Panc1 (cell line): ENCODE results near the gene GNLY. TPM values are rescaled to one million over a fixed set of nuclear protein-coding genes. Genes with fewer than 3 reads are reported as not detected.

Experiments used
- ATAC-seq: fragments of 200-7000 bp; cut with Tn5 transposase; 2 replicates; pipeline ENCODE4 v1.9.1; 2020; ENCODE audit warnings: mild to moderate bottlenecking, moderate library complexity
- BruUV-seq: library from RNA; stranded (reverse); fragments of 400-500 nt; replicated peaks from 2 replicates; lab custom pipeline; 2021; lab: Mats Ljungman, UMichigan
- CTCF ChIA-PET: fragments of 300-600 bp; sonication (Branson Sonifier 250); formaldehyde crosslinking; loops from one replicate; lab custom pipeline; 2022; ENCODE audit warnings: antibody characterized with exemption; lab: Charles Lee
- POLR2A ChIA-PET: fragments of 300-600 bp; sonication (Branson Sonifier 250); formaldehyde crosslinking; loops from one replicate; lab custom pipeline; 2022; ENCODE audit warnings: antibody characterized with exemption; lab: Charles Lee
- DNase-seq: peaks from one replicate; pipeline ENCODE4 v3.0.0-alpha.2; 2010; ENCODE audit warnings: low read depth, low spot score
- H3K27ac ChIP-seq: 2 replicates; pipeline ENCODE4 v1.5.1; 2011; ENCODE audit warnings: mild to moderate bottlenecking, low read length, inconsistent platforms
- H3K27me3 ChIP-seq: fragments of 200-500 bp; sonication (Bioruptor generic); 2 replicates; pipeline ENCODE4 v1.6.0; 2014; ENCODE audit warnings: low read length, inconsistent platforms; ENCODE audit not compliant: control insufficient read depth, insufficient read depth
- H3K36me3 ChIP-seq: fragments of 200-500 bp; sonication (Bioruptor generic); 2 replicates; pipeline ENCODE4 v1.5.1; 2014; ENCODE audit warnings: inconsistent platforms, mild to moderate bottlenecking, low read length, moderate library complexity; ENCODE audit not compliant: control insufficient read depth, insufficient read depth
- H3K4me1 ChIP-seq: 2 replicates; pipeline ENCODE4 v1.5.1; 2011; ENCODE audit warnings: inconsistent platforms, mild to moderate bottlenecking, low read length, moderate library complexity; ENCODE audit not compliant: control insufficient read depth, insufficient read depth
- H3K4me3 ChIP-seq, 2 experiments: 2 replicates each; pipeline ENCODE4 v1.5.1; 2011 to 2012; ENCODE audit warnings: low read depth in 2 of 2, low read length in 2 of 2, mild to moderate bottlenecking in 2 of 2, inconsistent platforms in 1 of 2, moderate library complexity in 1 of 2
- H3K9me3 ChIP-seq: fragments of 200-500 bp; sonication (Bioruptor generic); 2 replicates; pipeline ENCODE4 v1.5.1; 2014; ENCODE audit warnings: low read depth, mild to moderate bottlenecking, inconsistent platforms, low read length, moderate library complexity; ENCODE audit not compliant: control insufficient read depth, insufficient read depth
- CTCF ChIP-seq: fragments of 450-650 bp; IDR thresholded peaks from 2 replicates; pipeline ENCODE4 v1.5.1; 2017; ENCODE audit warnings: mild to moderate bottlenecking
- POLR2AphosphoS5 ChIP-seq: IDR thresholded peaks from 2 replicates; pipeline ENCODE4 v1.6.1; 2012; ENCODE audit warnings: mild to moderate bottlenecking, low read depth, low read length, moderate library complexity
- SIN3A ChIP-seq: IDR thresholded peaks from 2 replicates; pipeline ENCODE4 v1.6.1; 2012; ENCODE audit warnings: low read depth, mild to moderate bottlenecking, low read length, moderate library complexity, borderline replicate concordance; ENCODE audit not compliant: insufficient read depth
- TCF7L2 ChIP-seq: IDR thresholded peaks from 2 replicates; pipeline ENCODE4 v1.6.1; 2011; ENCODE audit warnings: mild to moderate bottlenecking, low read depth, low read length, inconsistent platforms
- in situ Hi-C: cut with HindIII; loops from 2 replicates; pipeline ENCODE4 v1.10.0; 2016; ENCODE audit warnings: low sequenced_read_pairs, low pct_unique_long_range_greater_than_20kb
- intact Hi-C: fragments of 100-400 bp; cut with micrococcal nuclease; formaldehyde crosslinking; loops from one replicate; pipeline ENCODE4 v1.10.0; 2022; ENCODE audit not compliant: unreplicated experiment
- total RNA-seq: library from RNA; stranded (reverse); gene quantifications from one replicate; pipeline ENCODE4 v1.2.1, GENCODE V29; 2021; ENCODE audit not compliant: unreplicated experiment
- TF ChIP-seq, protein P1 (sequence below), 2 experiments: IDR thresholded peaks; 2 replicates each; pipeline ENCODE4 v1.6.1; 2011 to 2012; ENCODE audit warnings: low read depth in 2 of 2, control low read depth in 1 of 2, low read length in 1 of 2, mild to moderate bottlenecking in 1 of 2, moderate library complexity in 1 of 2; ENCODE audit not compliant: insufficient read depth in 1 of 2

The GNLY gene
- total RNA-seq, 1 experiment from 2014 or later: not detected

DNA sequence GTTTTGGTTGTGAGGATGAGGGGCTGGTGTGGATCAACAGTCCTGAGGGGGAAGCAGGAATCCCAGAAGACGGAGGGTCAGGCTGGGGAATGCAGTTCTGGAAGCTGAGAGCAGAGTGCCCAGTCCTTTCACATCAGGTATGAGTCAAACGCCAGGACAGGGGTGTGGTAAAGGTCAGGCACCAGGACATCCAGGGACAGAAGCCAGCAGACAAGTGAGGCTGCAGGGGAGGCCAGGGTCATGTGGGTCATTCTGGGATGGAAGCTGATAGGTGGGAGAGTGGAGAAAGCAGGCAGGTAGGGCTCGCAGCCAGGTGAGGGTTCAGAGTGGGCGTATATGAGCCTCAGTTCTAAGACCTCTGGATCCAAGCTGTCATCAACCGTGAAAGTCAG lies 12.8 kb upstream of the GNLY start:
- ChIA-PET CTCF (interaction anchor here (0.7 kb wide), 1 partner anchor 54 kb away, joined by 3 read pairs; no protein-coding TSS in a partner anchor), POLR2A (no interaction called here)
- BruUV-seq: no TSS peak
- H3K36me3 ChIP-seq: no peaks in the 10 kb centered on the region
- H3K27ac ChIP-seq: no peak overlapping the region
- no peak overlapping the region for H3K4me3 ChIP-seq
- TF ChIP-seq CTCF (no peak), POLR2AphosphoS5 (no peak), TCF7L2 (no peak), SIN3A (no peak)
- TF ChIP-seq, protein P1, sequence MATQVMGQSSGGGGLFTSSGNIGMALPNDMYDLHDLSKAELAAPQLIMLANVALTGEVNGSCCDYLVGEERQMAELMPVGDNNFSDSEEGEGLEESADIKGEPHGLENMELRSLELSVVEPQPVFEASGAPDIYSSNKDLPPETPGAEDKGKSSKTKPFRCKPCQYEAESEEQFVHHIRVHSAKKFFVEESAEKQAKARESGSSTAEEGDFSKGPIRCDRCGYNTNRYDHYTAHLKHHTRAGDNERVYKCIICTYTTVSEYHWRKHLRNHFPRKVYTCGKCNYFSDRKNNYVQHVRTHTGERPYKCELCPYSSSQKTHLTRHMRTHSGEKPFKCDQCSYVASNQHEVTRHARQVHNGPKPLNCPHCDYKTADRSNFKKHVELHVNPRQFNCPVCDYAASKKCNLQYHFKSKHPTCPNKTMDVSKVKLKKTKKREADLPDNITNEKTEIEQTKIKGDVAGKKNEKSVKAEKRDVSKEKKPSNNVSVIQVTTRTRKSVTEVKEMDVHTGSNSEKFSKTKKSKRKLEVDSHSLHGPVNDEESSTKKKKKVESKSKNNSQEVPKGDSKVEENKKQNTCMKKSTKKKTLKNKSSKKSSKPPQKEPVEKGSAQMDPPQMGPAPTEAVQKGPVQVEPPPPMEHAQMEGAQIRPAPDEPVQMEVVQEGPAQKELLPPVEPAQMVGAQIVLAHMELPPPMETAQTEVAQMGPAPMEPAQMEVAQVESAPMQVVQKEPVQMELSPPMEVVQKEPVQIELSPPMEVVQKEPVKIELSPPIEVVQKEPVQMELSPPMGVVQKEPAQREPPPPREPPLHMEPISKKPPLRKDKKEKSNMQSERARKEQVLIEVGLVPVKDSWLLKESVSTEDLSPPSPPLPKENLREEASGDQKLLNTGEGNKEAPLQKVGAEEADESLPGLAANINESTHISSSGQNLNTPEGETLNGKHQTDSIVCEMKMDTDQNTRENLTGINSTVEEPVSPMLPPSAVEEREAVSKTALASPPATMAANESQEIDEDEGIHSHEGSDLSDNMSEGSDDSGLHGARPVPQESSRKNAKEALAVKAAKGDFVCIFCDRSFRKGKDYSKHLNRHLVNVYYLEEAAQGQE (IDR thresholded peaks at IDR 0.05; ENCODE audit: insufficient read depth in 1 of 2, low read depth in 2 of 2, low read length in 1 of 2): no peak
- intact Hi-C loops: no loop called here
- H3K9me3 ChIP-seq: no peaks in the 10 kb centered on the region
- no peaks in the 10 kb centered on the region; the same call in 1 of the 2 replicates for H3K4me1 ChIP-seq
- H3K27me3 ChIP-seq: no peaks in the 10 kb centered on the region
- DNase-seq (no peak), ATAC-seq (no peak)
- in situ Hi-C loops: no loop called here

- intact Hi-C loops: no loop called here
- ChIA-PET CTCF (interaction anchor here (0.7 kb wide), 1 partner anchor 53 kb away, joined by 3 read pairs; no protein-coding TSS in a partner anchor), POLR2A (no interaction called here)
- H3K36me3 ChIP-seq: no peaks in the 10 kb centered on the region
- TF ChIP-seq CTCF: no peak
- TF ChIP-seq TCF7L2: no peak
- TF ChIP-seq POLR2AphosphoS5: no peak
- no peak for TF ChIP-seq SIN3A
- TF ChIP-seq, protein P1 (IDR thresholded peaks at IDR 0.05; ENCODE audit: insufficient read depth in 1 of 2, low read depth in 2 of 2, low read length in 1 of 2): no peak
- in situ Hi-C loops: no loop called here
- H3K9me3 ChIP-seq: no peaks in the 10 kb centered on the region
- DNase-seq (no peak), ATAC-seq (no peak)
- no peaks in the 10 kb centered on the region; the same call in 1 of the 2 replicates for H3K4me1 ChIP-seq
- H3K4me3 ChIP-seq: no peak overlapping the region
- no TSS peak for BruUV-seq
- no peaks in the 10 kb centered on the region for H3K27me3 ChIP-seq
- H3K27ac ChIP-seq: no peak overlapping the region
Measured at GRCh38 chr2:85681776-85682175, 12.4 kb upstream of the GNLY start.
